Measurements from ENCODE around the gene CPO.

DNA sequence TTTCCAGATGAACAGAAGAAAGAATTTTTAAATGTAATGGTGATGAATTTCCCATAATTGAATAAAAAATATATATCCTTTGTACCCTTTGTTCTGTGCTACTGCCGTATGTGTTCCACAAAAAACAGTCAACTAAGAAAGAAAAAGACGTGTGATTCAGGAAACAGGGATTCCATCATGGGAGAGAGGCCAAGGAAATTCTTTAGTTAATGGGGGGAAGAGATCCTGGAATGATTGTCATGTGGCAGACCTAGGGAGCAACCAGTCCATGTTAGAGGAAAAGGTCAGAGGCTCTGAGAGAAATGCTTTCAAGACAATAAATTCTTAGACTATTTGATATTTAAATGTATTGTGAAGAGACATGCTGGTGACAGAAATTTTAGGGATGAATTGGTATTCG lies 76.6 kb downstream of the CPO start:
- TF ChIP-seq, protein P1, sequence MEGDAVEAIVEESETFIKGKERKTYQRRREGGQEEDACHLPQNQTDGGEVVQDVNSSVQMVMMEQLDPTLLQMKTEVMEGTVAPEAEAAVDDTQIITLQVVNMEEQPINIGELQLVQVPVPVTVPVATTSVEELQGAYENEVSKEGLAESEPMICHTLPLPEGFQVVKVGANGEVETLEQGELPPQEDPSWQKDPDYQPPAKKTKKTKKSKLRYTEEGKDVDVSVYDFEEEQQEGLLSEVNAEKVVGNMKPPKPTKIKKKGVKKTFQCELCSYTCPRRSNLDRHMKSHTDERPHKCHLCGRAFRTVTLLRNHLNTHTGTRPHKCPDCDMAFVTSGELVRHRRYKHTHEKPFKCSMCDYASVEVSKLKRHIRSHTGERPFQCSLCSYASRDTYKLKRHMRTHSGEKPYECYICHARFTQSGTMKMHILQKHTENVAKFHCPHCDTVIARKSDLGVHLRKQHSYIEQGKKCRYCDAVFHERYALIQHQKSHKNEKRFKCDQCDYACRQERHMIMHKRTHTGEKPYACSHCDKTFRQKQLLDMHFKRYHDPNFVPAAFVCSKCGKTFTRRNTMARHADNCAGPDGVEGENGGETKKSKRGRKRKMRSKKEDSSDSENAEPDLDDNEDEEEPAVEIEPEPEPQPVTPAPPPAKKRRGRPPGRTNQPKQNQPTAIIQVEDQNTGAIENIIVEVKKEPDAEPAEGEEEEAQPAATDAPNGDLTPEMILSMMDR (optimal IDR thresholded peaks at IDR 0.05 in 1 of 3, IDR thresholded peaks at IDR 0.05 in 1 of 3, conservative IDR thresholded peaks at IDR 0.05 in 1 of 3; ENCODE audit: extremely low read depth in 1 of 3, insufficient read depth in 2 of 3, low read length in 3 of 3), result no peak
- no peak for TF ChIP-seq EZH2 (IDR thresholded peaks at IDR 0.05; ENCODE audit: low read length)
